ENCODE measurements around the gene RHCE.
"Not testable (repeated sequence)": the region's sequence is repeated elsewhere in the genome, so short reads cannot be mapped to it uniquely, and the experiment has no call there.

- not testable (repeated sequence) for TF ChIP-seq EZH2phosphoT487 (IDR thresholded peaks at IDR 0.05; ENCODE audit: low read depth, severe bottlenecking, unreplicated experiment)
- TF ChIP-seq, protein P1, sequence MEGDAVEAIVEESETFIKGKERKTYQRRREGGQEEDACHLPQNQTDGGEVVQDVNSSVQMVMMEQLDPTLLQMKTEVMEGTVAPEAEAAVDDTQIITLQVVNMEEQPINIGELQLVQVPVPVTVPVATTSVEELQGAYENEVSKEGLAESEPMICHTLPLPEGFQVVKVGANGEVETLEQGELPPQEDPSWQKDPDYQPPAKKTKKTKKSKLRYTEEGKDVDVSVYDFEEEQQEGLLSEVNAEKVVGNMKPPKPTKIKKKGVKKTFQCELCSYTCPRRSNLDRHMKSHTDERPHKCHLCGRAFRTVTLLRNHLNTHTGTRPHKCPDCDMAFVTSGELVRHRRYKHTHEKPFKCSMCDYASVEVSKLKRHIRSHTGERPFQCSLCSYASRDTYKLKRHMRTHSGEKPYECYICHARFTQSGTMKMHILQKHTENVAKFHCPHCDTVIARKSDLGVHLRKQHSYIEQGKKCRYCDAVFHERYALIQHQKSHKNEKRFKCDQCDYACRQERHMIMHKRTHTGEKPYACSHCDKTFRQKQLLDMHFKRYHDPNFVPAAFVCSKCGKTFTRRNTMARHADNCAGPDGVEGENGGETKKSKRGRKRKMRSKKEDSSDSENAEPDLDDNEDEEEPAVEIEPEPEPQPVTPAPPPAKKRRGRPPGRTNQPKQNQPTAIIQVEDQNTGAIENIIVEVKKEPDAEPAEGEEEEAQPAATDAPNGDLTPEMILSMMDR (IDR thresholded peaks at IDR 0.05; ENCODE audit: poor library complexity) = not testable (repeated sequence)
Measured at GRCh38 chr1:25412872-25413623, 7.6 kb downstream of the RHCE start.
